Measurements from ENCODE around the gene SAT2. TPM values are rescaled to one million over a fixed set of nuclear protein-coding genes. Genes with fewer than 3 reads are reported as not detected.
"Not testable (repeated sequence)": the region's sequence is repeated elsewhere in the genome, so short reads cannot be mapped to it uniquely, and the experiment has no call there.

Gene SAT2
- total RNA-seq, 1 experiment from 2014 or later = 17.6 TPM

- Histone ChIP-seq H3K4me3 (peak within 1 kb of the TSS; percentile 41), H3K27me3 (peaks cover 7% of the 10 kb centered on the region; the same call in 1 of the 2 replicates), H3K9me3 (replicated peaks) (no peaks in the 10 kb centered on the region), H3K36me3 (no peaks in the 10 kb centered on the region), H3K27ac (no peak within 1 kb of the TSS), H3K4me1 (no peaks in the 10 kb centered on the region)
- peak; percentile 83 for DNase-seq
Measured at GRCh38 chr17:7650509-7651096, 23.0 kb upstream of the SAT2 start, which contains the start of gene ATP1B2. Gene ATP1B2, plus strand, starts transcription at chr17:7650926. Its CDS starts 593 bp downstream, at chr17:7651519.

- Histone ChIP-seq H3K27ac (no peak overlapping the region), H3K27me3 (peaks cover 7% of the 10 kb centered on the region; the same call in 1 of the 2 replicates)
Measured at GRCh38 chr17:7647018-7647417, 19.4 kb upstream of the SAT2 start.

GRCh38 chr17:7646457-7646856 lies 18.8 kb upstream of the SAT2 start:
- peaks cover 5% of the 10 kb centered on the region; the same call in 1 of the 2 replicates for H3K27me3 ChIP-seq
- H3K36me3 ChIP-seq = no peaks in the 10 kb centered on the region
- no peak overlapping the region for H3K27ac ChIP-seq
- H3K4me1 ChIP-seq = no peaks in the 10 kb centered on the region
- DNase-seq = no peak
- H3K4me3 ChIP-seq = no peak overlapping the region
- H3K9me3 ChIP-seq (replicated peaks) = no peaks in the 10 kb centered on the region

More at GRCh38 chr17:7647018-7647417, 19.4 kb upstream of the SAT2 start:
- Histone ChIP-seq H3K4me3 (no peak overlapping the region), H3K4me1 (no peaks in the 10 kb centered on the region), H3K36me3 (no peaks in the 10 kb centered on the region), H3K9me3 (replicated peaks) (no peaks in the 10 kb centered on the region)
- DNase-seq = no peak

- Histone ChIP-seq H3K27me3 (no peaks in the 10 kb centered on the region), H3K4me3 (no peak overlapping the region), H3K27ac (no peak overlapping the region), H3K36me3 (no peaks in the 10 kb centered on the region), H3K9me3 (replicated peaks) (no peaks in the 10 kb centered on the region), H3K4me1 (no peaks in the 10 kb centered on the region)
- DNase-seq = no peak
Measured at GRCh38 chr17:7644775-7645174, 17.2 kb upstream of the SAT2 start.

- H3K27me3 ChIP-seq; H3K9me3 ChIP-seq (replicated peaks); H3K27ac ChIP-seq; H3K4me1 ChIP-seq; H3K4me3 ChIP-seq; DNase-seq; H3K36me3 ChIP-seq: not testable (repeated sequence)
Measured at GRCh38 chr17:7641635-7642034, 14.0 kb upstream of the SAT2 start.

- Histone ChIP-seq H3K36me3 (no peaks in the 10 kb centered on the region), H3K9me3 (replicated peaks) (no peaks in the 10 kb centered on the region), H3K4me3 (no peak overlapping the region), H3K4me1 (no peaks in the 10 kb centered on the region), H3K27me3 (no peaks in the 10 kb centered on the region), H3K27ac (no peak overlapping the region)
- DNase-seq = no peak
Measured at GRCh38 chr17:7640783-7641182, 13.2 kb upstream of the SAT2 start.

- Histone ChIP-seq H3K4me1 (no peaks in the 10 kb centered on the region), H3K27ac (no peak overlapping the region), H3K36me3 (no peaks in the 10 kb centered on the region), H3K9me3 (replicated peaks) (no peaks in the 10 kb centered on the region), H3K27me3 (no peaks in the 10 kb centered on the region), H3K4me3 (no peak overlapping the region)
- DNase-seq = no peak
Measured at GRCh38 chr17:7636163-7636562, 8.5 kb upstream of the SAT2 start.

GRCh38 chr17:7634384-7634783 lies 6.8 kb upstream of the SAT2 start:
- peak; percentile 63 to 70 for DNase-seq
- Histone ChIP-seq H3K4me3 (no peak overlapping the region), H3K9me3 (replicated peaks) (no peaks in the 10 kb centered on the region), H3K4me1 (no peaks in the 10 kb centered on the region), H3K27me3 (no peaks in the 10 kb centered on the region), H3K27ac (no peak overlapping the region), H3K36me3 (no peaks in the 10 kb centered on the region)

- Histone ChIP-seq H3K4me1 (no peaks in the 10 kb centered on the region), H3K4me3 (no peak overlapping the region), H3K27me3 (no peaks in the 10 kb centered on the region), H3K27ac (no peak overlapping the region), H3K9me3 (replicated peaks) (no peaks in the 10 kb centered on the region), H3K36me3 (no peaks in the 10 kb centered on the region)
- DNase-seq = no peak
Measured at GRCh38 chr17:7633093-7633492, 5.5 kb upstream of the SAT2 start.

GRCh38 chr17:7632492-7632894 lies 4.9 kb upstream of the SAT2 start:
- Histone ChIP-seq H3K4me1 (no peaks in the 10 kb centered on the region), H3K36me3 (no peaks in the 10 kb centered on the region), H3K4me3 (no peak overlapping the region), H3K27me3 (no peaks in the 10 kb centered on the region), H3K27ac (no peak overlapping the region), H3K9me3 (replicated peaks) (no peaks in the 10 kb centered on the region)
- DNase-seq = peak; percentile 27 to 48

- Histone ChIP-seq H3K4me3 (no peak overlapping the region), H3K4me1 (no peaks in the 10 kb centered on the region), H3K9me3 (replicated peaks) (no peaks in the 10 kb centered on the region), H3K27ac (no peak overlapping the region), H3K36me3 (no peaks in the 10 kb centered on the region), H3K27me3 (no peaks in the 10 kb centered on the region)
- DNase-seq = no peak
Measured at GRCh38 chr17:7631398-7632380, 4.1 kb upstream of the SAT2 start.

- DNase-seq = no peak
- H3K27me3 ChIP-seq = no peaks in the 10 kb centered on the region
- no peak within 1 kb of the TSS for H3K27ac ChIP-seq
- H3K9me3 ChIP-seq (replicated peaks) = no peaks in the 10 kb centered on the region
- H3K4me3 ChIP-seq = no peak within 1 kb of the TSS
- no peaks in the 10 kb centered on the region for H3K4me1 ChIP-seq
- no peaks in the 10 kb centered on the region for H3K36me3 ChIP-seq
Measured at GRCh38 chr17:7629939-7630571, 2.4 kb upstream of the SAT2 start, which contains the start of gene SHBG. Gene SHBG, plus strand, starts transcription at chr17:7630135. Its CDS starts 38 bp downstream, at chr17:7630173.

GRCh38 chr17:7626956-7627249 lies 718 bp downstream of the SAT2 start:
- H3K4me1 ChIP-seq = no peaks in the 10 kb centered on the region
- peak overlapping the region; percentile 74; the same call in 1 of the 2 replicates for H3K27ac ChIP-seq
- no peak for DNase-seq
- peak overlapping the region; percentile 77 for H3K4me3 ChIP-seq
- H3K27me3 ChIP-seq = no peaks in the 10 kb centered on the region
- H3K36me3 ChIP-seq = no peaks in the 10 kb centered on the region
- no peaks in the 10 kb centered on the region for H3K9me3 ChIP-seq (replicated peaks)

GRCh38 chr17:7626307-7626706 lies 1.3 kb downstream of the SAT2 start:
- Histone ChIP-seq H3K27ac (no peak overlapping the region), H3K4me3 (no peak overlapping the region), H3K27me3 (no peaks in the 10 kb centered on the region), H3K36me3 (no peaks in the 10 kb centered on the region), H3K9me3 (replicated peaks) (no peaks in the 10 kb centered on the region), H3K4me1 (no peaks in the 10 kb centered on the region)
- DNase-seq = no peak

GRCh38 chr17:7625749-7626148 lies 1.9 kb downstream of the SAT2 start:
- not testable (repeated sequence) for H3K27me3 ChIP-seq; H3K27ac ChIP-seq; H3K4me1 ChIP-seq; H3K9me3 ChIP-seq (replicated peaks); H3K4me3 ChIP-seq; H3K36me3 ChIP-seq; DNase-seq

Data from SJCRH30 (cell line).